GM13977 (cell line): ENCODE measurements around the gene ENO2.

Source experiments
- DNase-seq: peaks from one replicate; pipeline ENCODE4 v3.0.0; 2012; ENCODE audit warnings: low spot score
- in situ Hi-C: fragments of 300-500 bp; cut with MboI; formaldehyde crosslinking; loops from one replicate; pipeline ENCODE4 v1.12.0; 2022; ENCODE audit warnings: low sequenced_read_pairs, low pct_unique_long_range_greater_than_20kb, mixed read lengths, inconsistent platforms; ENCODE audit not compliant: unreplicated experiment
- TF ChIP-seq, protein P1 (sequence below): IDR thresholded peaks from 2 replicates; pipeline ENCODE4 v1.5.1; 2012; ENCODE audit warnings: mild to moderate bottlenecking, control low read depth; ENCODE audit not compliant: insufficient read depth; ENCODE audit errors: extremely low read depth, missing control alignments

The ENO2 gene

DNA sequence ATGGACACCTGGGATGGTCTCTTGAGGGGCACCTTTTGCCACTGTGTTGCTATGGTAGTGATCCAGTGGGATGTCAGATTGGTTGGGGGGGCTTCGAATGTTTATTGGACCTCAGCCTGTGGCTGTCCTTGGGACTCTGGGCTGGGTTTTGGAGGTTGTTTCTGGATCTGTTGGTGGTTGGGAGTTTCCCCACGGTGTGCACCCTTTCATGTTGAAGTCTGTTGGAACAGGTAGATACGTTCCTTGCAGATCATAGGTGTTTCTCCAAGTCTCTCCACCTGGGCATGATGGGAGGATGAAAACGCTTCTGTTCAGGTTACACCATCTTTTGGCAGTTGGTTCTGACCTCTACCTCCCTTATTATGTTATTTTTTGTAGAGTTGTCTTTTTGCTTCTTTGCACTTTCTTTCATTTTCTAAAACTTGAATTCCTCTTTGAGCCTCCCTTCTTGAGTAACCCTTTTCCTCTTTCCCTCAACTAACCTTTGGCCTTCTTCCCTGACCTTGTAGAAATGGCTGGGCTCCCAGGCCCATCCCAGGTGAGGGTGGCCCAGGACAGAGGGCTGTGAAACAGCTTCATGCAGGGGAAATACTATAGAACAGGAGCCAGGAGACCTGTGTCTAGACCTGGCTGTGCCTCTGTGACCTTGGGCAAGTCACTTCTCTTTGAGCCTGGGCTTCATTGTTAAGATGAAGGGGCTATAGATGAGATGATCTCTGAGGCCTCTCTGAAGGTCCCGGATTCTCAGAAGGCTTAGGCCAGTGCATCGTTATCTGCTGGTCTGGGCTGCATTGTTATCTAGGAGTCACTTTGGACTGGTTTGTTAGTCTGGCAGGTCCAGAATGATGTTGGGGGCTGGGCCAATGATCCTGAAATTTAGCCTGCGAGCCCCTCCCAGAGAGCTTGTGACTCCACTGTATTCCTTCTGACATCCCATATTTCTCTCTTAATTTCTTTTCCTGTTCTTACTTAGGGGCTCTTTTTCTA is 15.4 kb downstream of the ENO2 start:
- TF ChIP-seq, protein P1, sequence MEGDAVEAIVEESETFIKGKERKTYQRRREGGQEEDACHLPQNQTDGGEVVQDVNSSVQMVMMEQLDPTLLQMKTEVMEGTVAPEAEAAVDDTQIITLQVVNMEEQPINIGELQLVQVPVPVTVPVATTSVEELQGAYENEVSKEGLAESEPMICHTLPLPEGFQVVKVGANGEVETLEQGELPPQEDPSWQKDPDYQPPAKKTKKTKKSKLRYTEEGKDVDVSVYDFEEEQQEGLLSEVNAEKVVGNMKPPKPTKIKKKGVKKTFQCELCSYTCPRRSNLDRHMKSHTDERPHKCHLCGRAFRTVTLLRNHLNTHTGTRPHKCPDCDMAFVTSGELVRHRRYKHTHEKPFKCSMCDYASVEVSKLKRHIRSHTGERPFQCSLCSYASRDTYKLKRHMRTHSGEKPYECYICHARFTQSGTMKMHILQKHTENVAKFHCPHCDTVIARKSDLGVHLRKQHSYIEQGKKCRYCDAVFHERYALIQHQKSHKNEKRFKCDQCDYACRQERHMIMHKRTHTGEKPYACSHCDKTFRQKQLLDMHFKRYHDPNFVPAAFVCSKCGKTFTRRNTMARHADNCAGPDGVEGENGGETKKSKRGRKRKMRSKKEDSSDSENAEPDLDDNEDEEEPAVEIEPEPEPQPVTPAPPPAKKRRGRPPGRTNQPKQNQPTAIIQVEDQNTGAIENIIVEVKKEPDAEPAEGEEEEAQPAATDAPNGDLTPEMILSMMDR: no peak
- no peak for DNase-seq
- in situ Hi-C loops: loop anchor here (25.0 kb wide), 1 partner anchor 183 kb away; the partner anchor contains the start of gene C1RL

DNA sequence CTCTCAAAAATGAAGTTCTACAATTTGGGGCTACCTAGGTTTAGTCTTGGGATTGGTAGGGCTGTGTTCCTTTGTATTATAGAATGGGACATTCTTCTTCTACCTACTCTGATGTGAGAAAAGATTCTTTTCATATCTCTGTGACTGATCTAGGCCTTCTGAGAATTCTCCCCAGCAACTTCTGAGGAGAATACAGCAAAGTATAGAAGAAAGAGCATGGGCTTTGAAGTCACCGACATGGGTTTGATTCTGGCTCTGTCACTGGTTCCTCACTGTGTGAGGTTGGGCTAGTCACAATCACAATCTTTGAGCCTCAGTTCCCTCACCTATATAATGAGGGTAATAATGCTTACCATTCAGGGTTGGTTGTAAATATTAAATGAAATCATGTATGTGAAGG is 18.4 kb downstream of the ENO2 start:
- in situ Hi-C loops: loop anchor here (25.0 kb wide), 1 partner anchor 180 kb away; the partner anchor contains the start of gene C1RL
- TF ChIP-seq, protein P1: no peak
- DNase-seq: no peak

DNA sequence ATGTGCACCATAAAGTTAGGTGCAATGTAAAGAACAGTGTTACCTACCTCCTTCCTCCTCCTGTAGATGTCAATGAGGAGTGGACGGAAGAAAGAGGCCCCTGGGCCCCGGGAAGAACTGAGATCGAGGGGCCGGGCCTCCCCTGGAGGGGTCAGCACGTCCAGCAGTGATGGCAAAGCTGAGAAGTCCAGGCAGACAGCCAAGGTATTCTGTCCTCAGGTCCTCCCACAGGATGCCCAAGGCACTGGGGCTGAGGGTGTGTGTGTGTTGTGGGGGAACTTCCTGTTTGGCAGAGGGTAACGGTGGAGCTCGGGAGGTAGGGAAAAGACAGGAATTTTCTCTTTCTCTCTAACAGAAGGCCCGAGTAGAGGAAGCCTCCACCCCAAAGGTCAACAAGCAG is 19.7 kb downstream of the ENO2 start:
- in situ Hi-C loops: loop anchor here (25.0 kb wide), 1 partner anchor 178 kb away; the partner anchor contains the start of gene C1RL
- DNase-seq: no peak
- TF ChIP-seq, protein P1: no peak

DNA sequence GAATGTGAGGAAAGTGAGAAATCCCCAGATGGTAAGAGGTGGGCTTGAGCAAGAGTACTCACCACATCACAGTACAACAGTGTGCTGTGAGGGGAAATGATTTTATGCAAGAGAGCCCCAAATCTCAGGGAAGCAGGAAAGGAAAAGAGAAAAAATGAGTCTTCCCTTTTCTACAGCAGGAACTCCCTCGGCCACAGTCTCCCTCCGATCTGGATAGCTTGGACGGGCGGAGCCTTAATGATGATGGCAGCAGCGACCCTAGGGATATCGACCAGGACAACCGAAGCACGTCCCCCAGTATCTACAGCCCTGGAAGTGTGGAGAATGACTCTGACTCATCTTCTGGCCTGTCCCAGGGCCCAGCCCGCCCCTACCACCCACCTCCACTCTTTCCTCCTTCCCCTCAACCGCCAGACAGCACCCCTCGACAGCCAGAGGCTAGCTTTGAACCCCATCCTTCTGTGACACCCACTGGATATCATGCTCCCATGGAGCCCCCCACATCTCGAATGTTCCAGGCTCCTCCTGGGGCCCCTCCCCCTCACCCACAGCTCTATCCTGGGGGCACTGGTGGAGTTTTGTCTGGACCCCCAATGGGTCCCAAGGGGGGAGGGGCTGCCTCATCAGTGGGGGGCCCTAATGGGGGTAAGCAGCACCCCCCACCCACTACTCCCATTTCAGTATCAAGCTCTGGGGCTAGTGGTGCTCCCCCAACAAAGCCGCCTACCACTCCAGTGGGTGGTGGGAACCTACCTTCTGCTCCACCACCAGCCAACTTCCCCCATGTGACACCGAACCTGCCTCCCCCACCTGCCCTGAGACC is 21.2 kb downstream of the ENO2 start:
- in situ Hi-C loops: loop anchor here (25.0 kb wide), 1 partner anchor 177 kb away; the partner anchor contains the start of gene C1RL
- TF ChIP-seq, protein P1: no peak
- no peak for DNase-seq

DNA sequence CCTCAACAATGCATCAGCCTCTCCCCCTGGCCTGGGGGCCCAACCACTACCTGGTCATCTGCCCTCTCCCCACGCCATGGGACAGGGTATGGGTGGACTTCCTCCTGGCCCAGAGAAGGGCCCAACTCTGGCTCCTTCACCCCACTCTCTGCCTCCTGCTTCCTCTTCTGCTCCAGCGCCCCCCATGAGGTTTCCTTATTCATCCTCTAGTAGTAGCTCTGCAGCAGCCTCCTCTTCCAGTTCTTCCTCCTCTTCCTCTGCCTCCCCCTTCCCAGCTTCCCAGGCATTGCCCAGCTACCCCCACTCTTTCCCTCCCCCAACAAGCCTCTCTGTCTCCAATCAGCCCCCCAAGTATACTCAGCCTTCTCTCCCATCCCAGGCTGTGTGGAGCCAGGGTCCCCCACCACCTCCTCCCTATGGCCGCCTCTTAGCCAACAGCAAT is 21.8 kb downstream of the ENO2 start:
- DNase-seq: no peak
- TF ChIP-seq, protein P1: no peak
- in situ Hi-C loops: loop anchor here (25.0 kb wide), 1 partner anchor 176 kb away; the partner anchor contains the start of gene C1RL
